Stimulated activated CD4-positive, alpha-beta T cell treated with anti-CD3 and anti-CD28 coated beads, Interleukin-15, amount 100 ng/mL, for 1 hour (primary cell): ENCODE results near the gene PLAAT2.
"Not testable (repeated sequence)": the region's sequence is repeated elsewhere in the genome, so short reads cannot be mapped to it uniquely, and the experiment has no call there.

Source experiments
- DNase-seq, 2 donors: peaks; one replicate each; pipeline ENCODE4 v3.0.0-alpha.2; 2020; ENCODE audit warnings: low read depth in 1 of 2, low spot score in 1 of 2

PLAAT2 gene

DNA sequence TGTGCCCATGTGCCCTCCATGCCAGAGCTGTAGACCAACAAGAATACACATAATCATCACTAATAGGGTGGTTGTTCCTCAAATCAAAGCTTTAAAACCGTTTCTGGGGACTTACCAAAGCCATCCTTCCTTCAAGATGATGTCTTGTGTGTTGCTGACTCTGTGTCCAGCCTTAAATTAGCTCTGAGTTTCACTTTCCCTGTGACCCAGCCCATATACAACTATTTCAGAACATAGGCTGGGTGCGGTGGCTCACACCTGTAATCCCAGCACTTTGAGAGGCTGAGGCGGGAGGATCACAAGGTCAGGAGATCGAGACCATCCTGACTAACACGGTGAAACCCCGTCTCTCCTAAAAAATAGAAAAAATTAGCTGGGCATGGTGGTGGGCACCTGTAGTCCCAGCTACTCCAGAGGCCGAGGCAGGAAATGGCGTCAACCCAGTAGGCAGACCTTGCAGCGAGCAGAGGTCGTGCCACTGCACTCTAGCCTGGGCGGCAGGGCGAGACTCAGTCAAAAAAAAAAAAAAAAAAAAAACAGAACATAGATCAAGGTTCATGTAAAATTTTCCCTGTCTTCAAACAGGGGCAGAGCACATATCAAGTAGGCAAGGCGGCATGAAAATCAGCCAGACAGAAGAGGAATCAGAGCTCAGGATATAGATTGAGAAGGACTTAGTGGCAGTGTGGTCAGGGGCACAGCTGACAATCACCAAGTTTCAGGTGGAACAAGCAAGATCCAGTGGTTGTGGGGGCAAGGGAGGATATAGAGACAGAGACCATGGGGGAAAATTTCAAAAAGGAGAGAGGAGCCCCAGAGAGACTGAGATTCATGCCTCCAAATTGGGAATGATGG lies at the start of gene PLAAT2:
TSS of gene PLAAT2 (minus strand) at position 179 of the 855 bp plus-strand sequence. CDS start at position 124, 55 bp downstream.
- DNase-seq, result no peak

DNA sequence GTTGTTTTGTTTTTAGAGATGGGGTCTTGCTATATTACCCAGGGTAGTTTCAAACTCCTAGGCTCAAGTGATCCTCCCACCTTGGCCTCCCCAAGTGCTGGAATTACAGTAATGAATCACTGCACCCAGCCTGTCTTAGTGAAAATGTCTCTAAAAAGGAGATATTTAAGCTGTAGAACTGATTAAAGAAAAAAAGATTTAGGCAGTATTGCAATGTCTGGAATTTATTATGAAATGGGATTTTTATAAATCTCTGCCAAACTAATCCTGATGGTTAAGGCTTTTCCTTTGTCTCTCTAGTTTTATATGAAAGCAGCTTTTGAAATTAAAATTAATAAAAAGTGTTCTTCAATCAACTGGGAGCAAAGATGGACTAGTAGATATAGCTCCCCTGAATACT lies 49.0 kb upstream of the PLAAT2 start:
- DNase-seq, result no peak

DNA sequence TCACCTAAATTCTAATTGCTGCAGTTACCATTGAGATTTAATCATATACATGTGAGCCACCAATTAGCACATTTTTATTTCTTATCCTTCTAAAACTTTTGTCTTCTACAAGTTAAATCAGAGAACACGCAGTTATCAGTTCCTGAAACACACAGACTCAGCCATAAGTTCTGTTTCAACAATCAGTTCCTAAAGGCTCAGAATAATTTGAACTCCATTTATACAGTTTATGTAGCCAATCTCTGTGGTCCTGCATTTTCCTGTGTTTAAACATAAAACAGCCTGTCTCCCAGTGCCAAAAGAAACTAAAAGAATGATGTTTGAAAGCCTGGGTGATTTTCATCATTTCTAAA lies 48.2 kb upstream of the PLAAT2 start:
- no peak for DNase-seq

DNA sequence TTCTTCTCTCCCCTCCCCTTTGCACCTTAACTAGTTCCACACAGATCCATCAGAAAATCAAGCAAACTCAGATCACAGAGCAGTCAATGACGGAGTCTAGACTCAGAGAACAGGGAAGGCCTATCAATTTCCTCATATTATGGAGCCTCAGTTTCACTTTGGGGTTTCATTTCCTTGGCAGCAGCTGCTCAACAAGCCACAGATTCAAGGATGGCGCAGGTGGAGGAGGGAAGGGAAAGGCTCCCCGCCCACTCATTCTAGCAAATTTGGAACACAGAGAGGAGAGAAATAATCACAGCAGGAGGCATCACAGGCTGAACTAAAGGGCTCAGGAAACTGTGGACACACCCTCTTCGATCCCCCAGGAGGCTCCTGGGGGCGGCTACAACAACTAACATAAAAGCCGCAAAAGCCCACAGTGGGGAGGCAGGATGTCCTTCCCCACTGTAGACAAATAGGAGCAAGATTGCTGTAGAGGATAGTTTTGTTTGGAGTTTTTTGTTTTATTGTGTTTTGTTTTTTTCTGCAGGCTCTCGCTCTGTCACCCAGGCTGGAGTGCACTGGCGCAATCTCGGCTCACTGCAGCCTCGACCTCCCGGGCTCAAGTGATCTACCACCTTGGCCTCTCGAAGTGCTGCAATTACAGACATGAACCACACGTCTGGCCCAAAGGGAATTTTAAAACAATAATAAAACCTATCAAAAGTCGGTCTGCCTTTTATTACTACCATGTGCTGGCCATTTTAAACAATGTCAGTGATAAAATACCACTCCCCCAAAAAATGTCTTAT lies 47.6 kb upstream of the PLAAT2 start:
- no peak for DNase-seq

DNA sequence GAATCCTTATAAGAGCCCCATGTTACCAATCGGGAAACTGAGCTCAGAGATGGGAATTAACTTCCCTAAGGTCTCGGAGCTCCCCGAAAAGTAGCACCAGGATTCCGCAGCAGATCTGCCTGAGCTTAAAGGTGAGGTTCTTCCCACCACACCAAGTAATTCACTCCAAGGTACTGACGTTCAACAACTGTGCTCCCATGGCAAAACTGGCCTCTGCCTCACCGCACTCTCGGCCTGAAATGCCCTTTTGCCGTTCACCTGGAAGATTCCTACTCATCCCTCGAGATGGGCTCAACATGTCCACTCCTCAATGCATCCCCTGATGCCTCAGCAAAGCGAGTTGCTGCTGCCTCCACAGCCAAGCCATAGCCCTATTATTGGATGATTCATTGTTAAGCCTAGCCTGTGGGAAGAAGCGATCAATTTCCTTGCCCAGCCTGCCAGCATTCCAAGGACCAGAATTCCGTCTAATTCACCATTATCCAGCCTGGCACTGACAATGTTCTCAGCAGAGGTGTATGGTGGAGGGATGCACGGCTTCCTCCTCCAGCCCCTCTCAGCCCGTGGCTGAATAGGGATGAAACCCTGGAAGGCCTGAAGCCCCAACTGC lies 46.9 kb upstream of the PLAAT2 start:
- no peak for DNase-seq

DNA sequence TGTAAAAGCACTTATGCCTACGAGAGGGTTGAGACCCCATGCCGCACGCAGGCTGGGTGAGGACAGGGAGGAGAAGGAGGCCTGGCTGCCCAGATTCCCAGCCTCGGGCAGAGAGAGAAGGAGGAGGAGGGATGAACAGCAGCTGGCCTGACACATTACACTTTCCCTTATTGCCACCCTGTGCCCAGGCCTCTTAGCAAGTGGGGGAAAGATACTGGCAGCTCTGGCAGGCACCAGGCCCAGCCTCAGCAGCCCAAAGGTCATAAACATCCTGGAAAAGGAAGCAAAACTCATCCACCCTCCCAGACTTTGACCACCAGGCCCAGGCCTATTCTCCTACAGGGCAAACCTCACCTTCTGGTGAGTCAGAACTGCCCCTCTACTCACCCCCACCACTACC lies 46.4 kb upstream of the PLAAT2 start:
- no peak for DNase-seq

DNA sequence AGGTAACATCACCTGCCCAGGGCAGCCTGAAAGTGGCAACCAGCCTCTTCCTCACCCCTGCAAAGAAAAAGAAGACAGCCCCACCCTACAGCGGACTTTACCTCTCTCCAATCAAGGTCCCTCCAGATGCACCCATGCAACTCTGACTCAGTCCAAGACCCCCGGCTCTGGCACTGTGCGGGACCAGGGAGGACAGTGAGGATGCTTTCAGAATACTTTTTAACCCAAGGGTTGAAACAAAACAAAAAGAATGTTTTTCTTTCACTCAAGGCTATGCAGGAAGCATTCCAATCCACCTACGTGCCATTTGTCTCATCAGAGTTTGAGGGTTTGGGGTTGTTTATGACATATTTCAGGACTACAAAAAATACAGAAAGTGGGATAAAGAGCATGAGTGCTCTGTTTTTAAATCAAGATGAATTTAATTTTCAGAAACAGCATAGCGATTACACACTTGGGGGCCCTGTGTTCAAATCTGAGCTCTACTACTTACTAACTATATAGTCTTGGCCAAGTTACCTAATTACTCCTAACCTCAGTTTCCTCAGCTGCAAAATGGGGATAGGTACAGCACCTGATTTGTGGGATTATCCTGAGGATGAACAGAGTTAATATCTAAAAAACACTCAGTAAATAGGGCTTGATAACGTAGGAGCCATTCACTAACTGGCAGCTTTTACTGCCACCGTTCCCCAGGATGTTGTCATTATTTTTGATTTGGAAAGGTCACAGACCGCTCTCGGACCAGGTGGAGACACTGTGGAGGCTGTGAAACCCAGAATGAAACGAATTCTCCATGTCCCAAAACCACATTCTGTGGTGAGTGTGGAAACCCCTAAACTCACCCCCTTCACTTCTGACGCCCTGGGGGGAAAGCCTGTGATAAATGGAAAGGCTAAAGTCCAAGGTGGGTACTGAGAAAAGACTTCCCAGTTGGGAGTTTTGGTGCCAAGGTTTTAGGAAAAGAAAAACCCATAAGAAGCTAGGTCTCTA lies 45.5 kb upstream of the PLAAT2 start:
- DNase-seq, result no peak

DNA sequence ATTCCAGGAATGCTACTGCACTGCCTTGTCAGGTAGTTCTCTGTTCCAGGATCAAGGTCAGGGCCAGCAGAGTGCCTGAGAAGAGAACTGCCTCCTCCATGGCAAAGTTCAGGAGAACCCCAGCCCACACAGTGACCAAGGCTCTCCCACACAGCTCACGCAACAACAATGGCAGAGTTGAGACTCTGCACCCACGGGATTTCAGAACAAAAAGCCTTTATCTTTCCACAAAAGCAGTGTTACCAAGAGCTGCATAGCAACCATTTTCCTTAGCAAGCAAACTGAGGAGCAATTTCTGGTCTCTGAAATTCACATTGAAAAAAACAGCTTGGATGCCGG lies 40.0 kb upstream of the PLAAT2 start:
- DNase-seq, result no peak

DNA sequence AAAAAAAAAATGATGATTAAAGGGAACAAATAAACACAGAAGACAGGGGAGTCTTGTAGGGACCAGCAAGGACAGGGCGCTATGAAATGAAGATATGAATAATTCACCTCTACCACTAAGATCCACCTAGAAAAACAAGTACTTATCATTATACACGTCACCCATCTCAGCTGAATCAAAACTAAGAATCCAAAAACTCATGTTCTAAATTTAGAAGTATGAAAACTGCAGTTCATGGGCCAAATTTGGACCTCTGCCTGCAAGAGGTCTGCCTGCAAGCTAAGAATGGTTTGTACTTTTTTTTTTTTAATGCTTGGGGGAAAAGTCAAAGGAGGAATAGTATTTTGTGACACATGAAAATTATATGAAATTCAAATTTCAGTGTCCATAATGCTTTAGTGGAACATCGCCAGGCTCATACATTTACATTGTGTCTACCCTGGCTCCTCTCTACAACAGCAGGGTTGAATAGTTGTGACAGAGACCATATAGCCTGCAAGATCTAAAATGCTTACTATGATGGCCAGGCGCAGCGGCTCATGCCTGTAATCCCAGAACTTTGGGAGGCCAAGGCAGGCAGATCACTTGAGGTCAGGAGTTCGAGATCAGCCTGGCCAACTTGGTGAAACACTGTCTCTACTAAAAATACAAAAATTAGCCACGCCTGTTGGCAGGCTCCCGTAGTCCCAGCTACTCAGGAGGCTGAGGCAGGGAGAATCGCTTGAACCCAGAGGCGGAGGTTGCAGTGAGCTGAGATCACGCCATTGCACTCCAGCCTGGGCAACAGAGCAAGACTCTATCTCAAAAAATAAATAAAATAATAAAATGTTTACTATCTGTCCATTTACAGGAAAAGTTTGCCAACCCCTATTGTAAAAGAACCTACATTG lies 39.4 kb upstream of the PLAAT2 start:
- not testable (repeated sequence) for DNase-seq

DNA sequence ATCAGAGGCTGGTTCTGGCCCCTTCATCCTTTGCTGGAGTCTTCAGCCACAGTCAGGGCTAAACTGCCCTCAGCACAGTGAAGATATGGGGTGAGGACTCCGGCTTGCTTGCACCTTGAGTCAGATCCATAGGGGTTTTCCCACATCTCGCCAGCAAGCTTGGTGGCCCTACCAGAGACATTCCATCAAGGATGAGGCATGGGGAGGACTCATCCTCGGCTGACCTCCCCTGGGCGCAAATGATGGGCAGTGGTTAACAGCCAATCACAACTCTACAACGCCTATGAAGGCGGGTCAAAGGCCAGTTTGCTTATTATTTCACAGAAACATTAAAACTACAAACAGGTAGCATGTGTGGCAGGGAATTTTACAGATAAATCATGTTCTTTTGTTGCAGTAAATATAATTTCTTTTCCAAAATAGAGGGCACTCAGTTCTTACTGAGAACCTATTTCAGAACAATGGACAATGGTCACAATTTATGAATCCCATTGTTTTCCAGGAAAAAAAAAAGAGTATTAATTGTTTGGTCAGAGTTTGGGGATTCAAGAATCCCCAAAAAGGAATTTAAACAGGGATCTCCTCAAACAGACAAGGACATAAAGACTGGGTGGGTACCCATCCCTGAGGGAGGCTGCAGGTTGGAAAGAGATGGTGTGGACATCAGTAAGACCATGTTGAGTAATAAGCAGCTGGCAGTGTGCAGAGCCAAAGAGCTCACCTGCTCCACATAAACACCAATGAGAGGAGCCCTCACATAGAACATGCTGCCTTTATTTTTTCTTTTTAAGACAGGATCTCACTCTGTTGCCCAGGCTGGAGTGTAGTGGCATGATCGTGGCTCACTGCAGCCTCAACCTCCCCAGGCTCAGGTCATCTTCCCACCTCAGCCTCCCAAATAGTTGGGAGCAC lies 36.3 kb upstream of the PLAAT2 start:
- DNase-seq, result no peak

DNA sequence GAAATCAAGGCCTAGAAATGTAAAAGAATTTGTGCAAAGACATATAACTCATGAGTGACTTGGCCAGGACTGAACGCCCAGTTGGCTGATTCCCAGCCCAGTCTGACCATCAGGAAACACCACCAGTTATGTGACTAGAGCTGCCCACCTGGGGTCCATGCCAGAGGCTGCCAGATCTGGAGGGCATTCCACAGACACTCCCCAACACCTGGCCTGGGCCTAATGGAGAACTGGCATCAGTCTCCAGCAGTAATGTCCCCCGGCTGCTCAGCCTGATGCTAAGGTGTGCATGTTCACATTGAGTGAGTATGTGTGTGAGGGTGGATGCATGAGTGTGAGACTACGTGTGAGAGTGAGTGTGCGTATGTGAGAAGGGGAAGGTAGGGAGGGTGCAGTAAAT lies 35.4 kb upstream of the PLAAT2 start:
- no peak for DNase-seq

DNA sequence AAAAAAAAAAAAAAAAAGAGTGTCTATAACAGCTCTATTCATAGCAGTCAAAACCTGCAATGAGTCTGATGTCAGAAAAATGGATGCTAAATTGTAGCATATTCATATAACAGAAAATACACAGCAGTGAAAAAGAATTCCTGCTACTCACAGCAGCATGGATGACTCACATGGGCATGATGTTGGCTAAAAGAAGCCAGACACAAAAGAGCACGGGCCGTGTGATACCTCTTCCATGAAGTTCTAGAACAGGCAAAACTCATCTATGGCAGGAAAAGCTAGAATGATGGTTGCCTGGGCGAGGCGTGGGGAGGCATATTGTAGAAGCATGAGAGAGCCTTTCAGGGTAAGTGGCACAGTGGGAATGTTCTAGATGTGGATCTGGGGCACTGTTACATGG lies 32.1 kb upstream of the PLAAT2 start:
- DNase-seq, result no peak

DNA sequence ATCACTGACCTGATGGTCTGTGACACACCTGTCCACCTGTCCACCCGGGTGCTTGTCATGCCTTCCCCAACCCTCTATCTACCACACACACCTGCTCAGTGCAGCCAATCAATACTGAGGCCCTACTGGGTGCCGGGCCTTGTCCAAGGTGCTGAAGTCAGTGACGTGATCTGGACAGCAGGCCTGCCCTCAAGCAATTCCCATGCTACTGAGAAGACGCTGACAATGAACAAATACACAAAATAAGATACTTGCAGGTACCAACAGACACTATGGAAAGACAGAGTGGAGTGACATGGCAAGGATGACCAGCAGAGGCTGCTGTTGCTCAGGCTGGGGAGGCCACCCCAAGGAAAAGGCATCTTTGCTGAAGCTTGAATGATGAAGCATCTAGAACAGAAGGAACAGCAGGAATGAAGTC lies 29.8 kb upstream of the PLAAT2 start:
- DNase-seq, result no peak

DNA sequence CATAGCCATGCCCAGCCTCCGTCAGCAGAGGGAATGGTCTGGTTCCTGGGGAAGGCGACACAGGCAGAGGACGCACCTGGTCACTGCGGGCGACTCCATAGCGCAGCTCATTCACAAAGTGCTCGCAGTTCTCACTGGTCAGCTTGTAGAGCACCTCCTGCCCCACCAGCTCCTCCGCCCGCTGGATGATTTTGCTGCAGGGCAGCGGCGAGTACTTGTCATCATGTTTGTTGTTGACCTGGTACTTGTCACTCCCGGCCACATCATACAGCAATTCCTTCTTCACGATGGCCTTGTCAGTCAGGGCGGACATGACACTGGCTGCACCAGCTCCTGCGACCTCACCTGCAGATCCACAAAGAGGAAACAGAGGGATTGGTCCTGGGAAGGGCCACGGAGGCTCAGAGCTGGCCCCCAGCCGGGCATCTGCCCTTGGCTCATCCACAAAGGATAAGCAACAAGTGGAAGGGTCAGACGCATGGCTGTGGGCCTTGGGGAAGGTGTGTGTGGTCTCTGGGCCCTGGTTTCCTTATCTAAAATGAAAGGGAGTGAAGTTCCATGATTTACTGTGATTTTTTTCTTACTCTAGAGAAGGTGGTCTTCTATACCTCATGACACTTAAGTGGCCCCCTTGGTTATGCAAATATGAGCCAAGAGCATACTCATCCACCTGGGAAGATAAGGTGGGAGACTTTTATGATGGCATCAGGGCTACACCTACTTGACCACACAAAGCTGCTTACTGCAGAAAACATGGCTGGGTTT lies 27.0 kb upstream of the PLAAT2 start:
- DNase-seq, result no peak

DNA sequence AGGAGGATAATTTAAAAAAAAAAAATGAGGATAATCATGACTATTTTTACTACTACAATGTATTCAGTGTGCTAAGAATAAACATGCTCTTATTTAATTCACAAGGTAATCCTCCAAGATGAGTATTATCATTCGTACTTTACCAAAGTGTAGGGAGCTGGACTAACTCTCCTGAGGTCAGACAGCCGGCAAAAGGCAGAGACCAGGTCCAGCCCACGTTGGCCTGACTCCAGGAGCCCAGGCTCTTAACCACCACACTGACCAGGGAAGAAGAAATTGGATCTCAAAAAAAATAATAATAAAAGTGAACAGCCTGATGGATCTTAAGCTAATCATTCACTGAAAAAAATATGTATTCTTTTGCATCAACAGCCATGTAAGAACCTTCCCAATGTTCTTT lies 25.8 kb upstream of the PLAAT2 start:
- DNase-seq, result no peak

DNA sequence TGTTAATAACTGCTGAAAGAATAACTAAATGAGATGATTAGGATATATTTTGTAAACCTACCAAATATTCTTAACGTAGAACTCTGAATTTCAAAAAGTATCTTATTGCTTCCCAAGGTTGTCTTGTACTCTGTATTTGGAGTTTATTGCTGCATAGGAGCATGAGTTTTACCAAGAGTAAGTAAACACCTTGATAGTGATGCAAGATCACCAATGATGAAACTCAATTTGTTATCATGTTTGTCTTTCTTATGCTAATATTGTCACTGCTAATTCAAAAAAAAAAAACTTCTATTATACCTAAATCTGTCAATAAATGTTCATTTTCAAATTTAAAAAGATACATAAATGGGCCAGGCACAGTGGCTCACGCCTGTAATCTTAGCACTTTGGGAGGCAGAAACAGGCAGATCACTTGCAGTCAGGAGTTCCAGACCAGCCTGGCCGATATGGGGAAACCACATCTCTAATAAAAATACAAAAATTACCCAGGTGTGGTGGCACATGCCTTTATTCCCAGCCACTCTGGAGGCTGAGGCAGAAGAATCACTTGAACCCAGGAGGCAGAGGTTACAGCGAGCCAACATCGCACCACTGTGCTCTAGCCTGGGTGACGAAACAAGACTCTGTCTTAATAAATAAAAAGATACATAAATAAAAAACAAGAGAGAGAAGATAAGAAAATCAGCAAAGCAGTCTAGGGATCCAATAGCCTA lies 23.4 kb upstream of the PLAAT2 start:
- no peak for DNase-seq

DNA sequence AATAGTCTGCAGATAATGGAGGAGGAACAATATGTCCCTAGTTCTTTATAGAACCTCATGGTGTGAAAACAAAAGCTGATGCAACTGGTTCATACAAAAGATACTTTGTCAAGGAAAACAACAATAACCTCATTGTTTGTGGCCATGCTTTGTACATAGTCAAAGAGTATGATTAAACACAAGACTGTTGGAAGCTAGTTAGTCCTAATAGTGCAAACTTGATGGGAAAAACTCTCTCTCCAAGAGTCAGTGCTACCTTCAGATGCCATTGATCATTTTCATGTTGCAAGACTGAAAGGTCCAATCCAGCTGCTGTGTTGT lies 20.1 kb upstream of the PLAAT2 start:
- DNase-seq, result no peak

DNA sequence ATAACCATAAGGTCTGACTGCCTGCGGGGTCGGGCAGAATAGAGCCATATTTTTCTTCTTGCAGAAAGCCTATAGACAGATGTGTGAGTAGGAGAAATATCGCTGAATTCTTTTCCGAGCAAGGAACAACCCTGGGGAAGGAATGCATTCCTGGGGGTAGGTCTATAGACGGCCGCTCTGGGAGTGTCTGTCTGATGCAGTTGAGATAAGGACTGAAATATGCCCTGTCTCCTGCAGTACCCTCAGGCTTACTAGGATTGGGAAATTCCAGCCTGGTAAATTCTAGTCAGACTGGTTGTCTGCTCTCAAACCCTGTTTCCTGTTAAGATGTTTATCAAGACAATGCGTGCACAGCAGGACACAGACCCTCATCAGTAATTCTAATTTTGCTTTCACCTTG lies 18.0 kb upstream of the PLAAT2 start:
- not testable (repeated sequence) for DNase-seq
